GM10248 (cell line): ENCODE data around the gene MYO9B.

Experiments
- CTCF ChIA-PET: fragments of 300-600 bp; sonication (Branson Sonifier 250); formaldehyde crosslinking; extraction: SDS; loops from one replicate; lab custom pipeline; 2021; ENCODE audit warnings: antibody characterized with exemption; lab: Yijun Ruan, JAX
- POLR2A ChIA-PET: fragments of 350-650 bp; sonication (Branson Sonifier 250); formaldehyde crosslinking; extraction: SDS; loops from one replicate; lab custom pipeline; 2020; ENCODE audit warnings: antibody characterized with exemption; lab: Yijun Ruan, JAX
- DNase-seq: peaks from one replicate; pipeline ENCODE4 v3.0.0; 2012; ENCODE audit errors: extremely low spot score
- TF ChIP-seq, protein P1 (sequence below): IDR thresholded peaks from 2 replicates; pipeline ENCODE4 v1.5.1; 2012; ENCODE audit warnings: mild to moderate bottlenecking, low read depth; ENCODE audit errors: extremely low read depth, missing control alignments, control extremely low read depth

MYO9B gene

DNA sequence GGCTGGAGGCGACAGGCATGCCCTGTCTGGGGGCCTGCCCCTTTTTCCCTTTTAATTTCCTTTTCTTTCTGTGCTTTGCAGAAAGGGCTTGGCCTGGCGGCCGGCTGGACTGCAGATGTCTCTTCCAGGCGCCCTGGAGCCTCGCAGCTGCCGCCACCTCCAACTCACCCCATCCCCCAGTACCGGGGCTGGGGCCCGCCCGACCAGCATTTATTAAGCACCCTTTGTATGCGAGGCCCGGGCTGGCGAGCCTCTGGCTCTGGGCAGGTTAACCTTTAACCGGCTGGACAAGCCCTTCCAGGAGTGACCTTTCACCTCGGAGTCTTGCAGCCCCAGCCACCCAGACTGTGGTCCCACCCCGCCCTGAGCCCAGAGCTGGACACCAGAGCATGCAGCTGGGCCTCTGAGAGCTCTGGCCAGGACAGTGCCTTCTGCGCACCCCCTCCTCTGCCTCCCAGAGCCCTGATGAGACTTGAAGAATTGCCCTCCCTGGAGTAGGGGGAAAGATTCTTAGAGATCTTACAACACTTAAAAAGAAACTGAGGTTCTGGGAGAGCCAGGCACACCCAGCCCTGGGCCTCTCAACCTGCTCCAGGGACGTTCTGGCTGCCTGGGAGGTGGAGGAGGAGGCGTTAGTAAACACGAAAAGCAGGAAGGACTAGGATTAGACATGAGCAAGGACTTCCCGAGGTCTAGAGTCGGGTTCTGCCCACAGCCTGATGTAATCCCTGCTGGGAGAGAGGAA is 171.3 kb downstream of the MYO9B start:
- no peak for DNase-seq
- TF ChIP-seq, protein P1, sequence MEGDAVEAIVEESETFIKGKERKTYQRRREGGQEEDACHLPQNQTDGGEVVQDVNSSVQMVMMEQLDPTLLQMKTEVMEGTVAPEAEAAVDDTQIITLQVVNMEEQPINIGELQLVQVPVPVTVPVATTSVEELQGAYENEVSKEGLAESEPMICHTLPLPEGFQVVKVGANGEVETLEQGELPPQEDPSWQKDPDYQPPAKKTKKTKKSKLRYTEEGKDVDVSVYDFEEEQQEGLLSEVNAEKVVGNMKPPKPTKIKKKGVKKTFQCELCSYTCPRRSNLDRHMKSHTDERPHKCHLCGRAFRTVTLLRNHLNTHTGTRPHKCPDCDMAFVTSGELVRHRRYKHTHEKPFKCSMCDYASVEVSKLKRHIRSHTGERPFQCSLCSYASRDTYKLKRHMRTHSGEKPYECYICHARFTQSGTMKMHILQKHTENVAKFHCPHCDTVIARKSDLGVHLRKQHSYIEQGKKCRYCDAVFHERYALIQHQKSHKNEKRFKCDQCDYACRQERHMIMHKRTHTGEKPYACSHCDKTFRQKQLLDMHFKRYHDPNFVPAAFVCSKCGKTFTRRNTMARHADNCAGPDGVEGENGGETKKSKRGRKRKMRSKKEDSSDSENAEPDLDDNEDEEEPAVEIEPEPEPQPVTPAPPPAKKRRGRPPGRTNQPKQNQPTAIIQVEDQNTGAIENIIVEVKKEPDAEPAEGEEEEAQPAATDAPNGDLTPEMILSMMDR: no peak
- CTCF ChIA-PET: interaction anchor here (1.0 to 1.9 kb wide), 2 partner anchors 11 to 14 kb away, joined by 4 to 7 read pairs; no protein-coding TSS in a partner anchor
- POLR2A ChIA-PET: no interaction called here

DNA sequence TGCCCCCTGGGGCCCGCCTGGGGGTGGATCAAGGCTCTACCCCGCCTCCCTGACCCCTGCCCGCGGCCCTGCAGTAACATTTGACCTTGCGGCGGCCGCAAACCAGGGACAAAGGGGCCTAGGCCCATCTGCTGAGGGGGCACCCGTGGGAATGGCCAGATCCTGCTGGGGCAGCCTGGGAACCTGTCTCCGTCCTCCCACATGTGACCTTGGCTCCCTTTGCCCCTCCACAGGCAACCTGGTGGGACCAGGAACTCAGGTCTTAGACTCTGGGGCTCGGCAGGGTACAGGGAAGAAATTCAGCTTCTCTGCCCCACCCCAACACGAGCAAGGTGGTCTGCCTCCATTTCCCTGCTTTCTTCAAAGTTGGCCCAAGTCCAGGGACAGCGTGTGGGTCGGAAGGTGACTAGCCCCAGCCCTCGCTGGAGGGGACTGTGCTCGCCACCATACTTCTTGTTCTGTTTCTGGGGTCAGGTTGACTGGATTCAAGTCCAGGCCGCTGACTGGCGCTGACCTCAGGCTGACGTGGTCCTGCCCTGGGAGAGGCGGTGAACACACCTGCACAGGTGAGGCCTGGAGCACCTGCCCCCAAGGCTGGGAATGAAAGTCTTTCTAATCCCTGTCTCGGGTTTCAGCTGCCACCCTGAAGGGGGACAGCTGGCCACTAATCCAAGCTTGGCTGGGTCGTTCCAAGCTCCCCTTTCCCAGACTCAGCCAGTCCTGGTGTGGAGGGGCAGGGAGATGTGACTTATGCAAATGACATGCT is 172.6 kb downstream of the MYO9B start:
- POLR2A ChIA-PET: no interaction called here
- CTCF ChIA-PET: interaction anchor here (1.0 to 6.0 kb wide), 3 partner anchors 12 to 35 kb away, joined by 3 to 55 read pairs (median 7); no protein-coding TSS in a partner anchor
- TF ChIP-seq, protein P1: no peak
- DNase-seq: no peak

DNA sequence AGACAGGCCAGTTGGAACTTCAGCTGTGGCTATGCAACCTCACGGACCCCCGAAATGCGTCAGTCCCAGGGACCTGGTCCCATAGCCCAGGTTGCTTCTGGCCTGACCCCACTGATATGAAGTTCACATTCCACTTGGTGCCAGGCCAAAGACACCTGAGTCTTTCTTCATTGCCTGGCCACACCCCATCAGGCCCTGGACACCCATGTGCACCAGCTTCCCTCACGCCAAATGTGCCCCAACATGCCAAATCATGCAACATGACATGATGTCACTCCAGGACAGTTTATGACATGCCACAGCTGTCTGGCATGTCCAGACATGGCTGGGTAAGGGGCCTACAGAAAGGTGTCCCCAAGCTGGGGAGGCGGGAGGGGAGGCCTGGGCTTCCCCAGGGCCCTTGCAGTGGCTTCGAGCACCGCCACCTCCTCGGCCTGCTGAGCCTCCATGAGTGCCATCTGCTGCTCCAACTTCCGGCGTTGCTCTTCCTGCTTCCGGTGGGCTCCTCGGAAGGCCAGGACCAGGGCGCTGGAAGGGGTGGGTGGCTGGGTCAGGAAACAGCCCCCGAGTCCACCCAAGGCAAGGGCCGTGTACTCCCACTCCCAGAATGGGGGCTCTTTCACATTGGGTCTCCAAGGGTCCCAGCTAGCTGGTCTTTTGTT is 174.4 kb downstream of the MYO9B start:
- ChIA-PET CTCF (interaction anchor here (1.1 to 6.0 kb wide), 3 partner anchors 11 to 14 kb away, joined by 3 to 55 read pairs (median 4); no protein-coding TSS in a partner anchor), POLR2A (no interaction called here)
- DNase-seq: no peak
- TF ChIP-seq, protein P1: no peak

DNA sequence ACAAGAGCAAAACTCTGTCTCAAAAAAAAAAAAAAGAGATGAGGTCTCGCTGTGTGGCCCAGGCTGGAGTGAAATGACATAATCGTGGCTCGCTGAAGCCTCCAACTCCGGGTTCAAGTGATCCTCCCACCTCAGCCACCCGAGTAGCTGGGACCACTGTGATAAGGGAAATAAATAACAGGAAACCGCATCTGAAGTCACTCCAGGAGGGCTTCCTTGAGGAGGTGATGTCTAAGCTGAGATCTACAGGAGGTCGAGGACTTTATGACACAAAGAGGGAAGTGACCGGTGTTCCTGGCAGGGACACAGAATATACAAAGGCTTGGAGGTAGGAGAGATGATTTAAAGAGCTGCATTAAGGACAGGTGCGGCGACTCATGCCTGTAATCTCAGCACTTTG is 179.1 kb downstream of the MYO9B start:
- CTCF ChIA-PET: interaction anchor here (0.8 to 2.5 kb wide), 4 partner anchors 10 to 40 kb away, joined by 3 to 13 read pairs (median 6); partner anchors contain the start of gene USHBP1
- TF ChIP-seq, protein P1: no peak
- POLR2A ChIA-PET: no interaction called here
- DNase-seq: no peak

DNA sequence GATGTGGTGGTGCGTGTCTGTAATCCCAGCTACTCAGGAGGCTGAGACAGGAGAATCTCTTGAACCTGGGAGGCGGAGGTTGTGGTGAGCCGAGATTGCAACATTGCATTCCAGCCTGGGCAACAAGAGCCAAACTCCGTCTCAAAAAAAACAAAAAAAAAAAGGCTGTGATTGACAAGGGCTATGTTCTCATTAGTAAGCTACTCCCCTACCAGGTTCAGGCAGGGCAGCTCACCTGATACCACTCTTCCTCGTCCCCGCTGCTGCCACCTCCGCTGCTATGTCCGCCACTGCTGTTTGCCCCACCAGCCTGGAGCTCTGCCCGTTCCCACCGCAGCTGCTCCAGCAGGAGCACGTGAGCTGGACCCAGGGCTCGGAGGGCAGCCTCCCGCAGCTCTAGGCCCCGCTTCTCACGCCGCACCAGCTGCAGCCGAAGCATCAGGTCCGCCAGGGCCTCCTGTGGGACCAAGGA is 179.6 kb downstream of the MYO9B start:
- DNase-seq: no peak
- TF ChIP-seq, protein P1: no peak
- ChIA-PET CTCF (interaction anchor here (0.8 to 2.5 kb wide), 5 partner anchors 9 to 131 kb away, joined by 3 to 13 read pairs (median 4); partner anchors contain the start of gene USHBP1), POLR2A (interaction anchor here (0.6 kb wide), 1 partner anchor 14 kb away, joined by 4 read pairs; no protein-coding TSS in a partner anchor)
